ENCODE data around the gene APOL4. TPM values are rescaled to one million over a fixed set of nuclear protein-coding genes. Genes with fewer than 3 reads are reported as not detected.

APOL4 gene
- polyA plus RNA-seq, 1 donor (not counting 4 experiments of a cell fraction or from before 2014, with no cell fraction given) = 0.08 TPM

DNA sequence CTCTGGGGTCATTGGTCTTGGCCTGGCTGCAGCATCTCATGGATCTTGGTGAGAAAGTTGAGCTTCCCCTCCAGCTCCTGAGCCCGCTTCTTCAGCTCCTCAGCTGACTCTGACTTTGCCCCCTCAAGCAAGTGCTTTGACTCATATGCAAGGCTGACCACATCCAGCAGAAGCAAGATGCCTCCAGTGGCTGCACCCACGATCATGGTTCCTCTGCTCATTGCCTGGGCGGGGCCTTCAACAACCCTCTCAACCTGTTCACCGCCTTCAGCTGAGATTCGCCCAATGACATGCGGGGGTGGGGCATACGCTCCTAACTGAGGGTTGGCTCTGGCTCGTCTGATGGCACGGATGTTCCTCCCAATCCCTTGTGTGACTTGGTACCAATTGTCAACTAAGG lies 25.8 kb upstream of the APOL4 start:
- H3K79me2 ChIP-seq (ENCODE audit: control insufficient read depth, insufficient read depth, low read length) = no peaks in the 10 kb centered on the region
- dilution Hi-C loops (cut with MboI; ENCODE audit: extremely low pct_ligation_motif_present, low sequenced_read_pairs) = no loop called here
- H3K9ac ChIP-seq (ENCODE audit: control insufficient read depth, extremely low read depth, insufficient read depth, low read length) = no peak overlapping the region
- TF ChIP-seq CTCF (optimal IDR thresholded peaks at IDR 0.05 in 1 of 3, IDR thresholded peaks at IDR 0.05 in 1 of 3, conservative IDR thresholded peaks at IDR 0.05 in 1 of 3; ENCODE audit: extremely low read depth in 1 of 3, insufficient read depth in 2 of 3, low read length in 3 of 3) = no peak
- no peak for TF ChIP-seq EZH2 (IDR thresholded peaks at IDR 0.05; ENCODE audit: low read length)
- H3K9me1 ChIP-seq (ENCODE audit: control insufficient read depth, extremely low read depth, insufficient read depth, low read length) = no peaks in the 10 kb centered on the region
- no peak overlapping the region for H2AFZ ChIP-seq (ENCODE audit: control insufficient read depth, low read length)
- H3K4me2 ChIP-seq (ENCODE audit: control insufficient read depth, extremely low read depth, insufficient read depth, low read depth, low read length) = no peak overlapping the region
- no peak overlapping the region for H3K4me3 ChIP-seq (ENCODE audit: control insufficient read depth in 2 of 3, extremely low read depth in 1 of 3, insufficient read depth in 2 of 3, low read depth in 1 of 3, low read length in 3 of 3)
- DNase-seq (ENCODE audit: low read depth, low spot score) (no peak), FAIRE-seq (no peak)
- no peaks in the 10 kb centered on the region for H3K27me3 ChIP-seq (ENCODE audit: control insufficient read depth, extremely low read depth, insufficient read depth, low read length)
- no peaks in the 10 kb centered on the region for H3K9me3 ChIP-seq (ENCODE audit: control insufficient read depth, low read depth, low read length)
- H3K4me1 ChIP-seq (ENCODE audit: control insufficient read depth, extremely low read depth, insufficient read depth, low read length) = no peaks in the 10 kb centered on the region
- H4K20me1 ChIP-seq (ENCODE audit: control insufficient read depth, extremely low read depth, insufficient read depth, low read length) = no peaks in the 10 kb centered on the region
- no peak overlapping the region for H3K27ac ChIP-seq (ENCODE audit: control insufficient read depth, insufficient read depth, low read length)
- H3K36me3 ChIP-seq (ENCODE audit: control insufficient read depth in 2 of 2, extremely low read depth in 1 of 2, insufficient read depth in 2 of 2, low read length in 2 of 2) = peaks cover 5 to 15% of the 10 kb centered on the region in 2 experiments

DNA sequence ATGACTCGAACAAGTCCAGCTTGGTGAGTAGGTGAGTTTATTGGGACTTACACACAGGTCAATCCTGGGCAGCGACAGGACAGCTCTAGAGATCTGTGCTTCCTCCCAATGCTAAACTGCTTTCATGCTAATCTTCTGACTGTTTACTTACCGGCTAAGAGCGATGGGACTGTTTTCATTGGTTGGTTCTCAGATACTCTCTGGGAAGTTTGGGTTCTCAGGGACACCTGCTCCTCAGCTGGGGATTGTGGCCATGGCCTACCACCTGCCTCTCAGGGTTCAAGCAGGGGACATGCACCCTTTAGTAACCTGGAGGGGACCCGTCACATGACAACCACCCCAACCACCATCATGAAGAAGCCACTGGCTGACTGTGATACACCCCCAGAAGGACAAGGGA lies 24.6 kb upstream of the APOL4 start:
- no peak overlapping the region for H3K9ac ChIP-seq (ENCODE audit: control insufficient read depth, extremely low read depth, insufficient read depth, low read length)
- no peak overlapping the region for H2AFZ ChIP-seq (ENCODE audit: control insufficient read depth, low read length)
- no peaks in the 10 kb centered on the region for H3K9me1 ChIP-seq (ENCODE audit: control insufficient read depth, extremely low read depth, insufficient read depth, low read length)
- no peaks in the 10 kb centered on the region for H4K20me1 ChIP-seq (ENCODE audit: control insufficient read depth, extremely low read depth, insufficient read depth, low read length)
- no peak overlapping the region for H3K4me3 ChIP-seq (ENCODE audit: control insufficient read depth in 2 of 3, extremely low read depth in 1 of 3, insufficient read depth in 2 of 3, low read depth in 1 of 3, low read length in 3 of 3)
- H3K79me2 ChIP-seq (ENCODE audit: control insufficient read depth, insufficient read depth, low read length) = no peaks in the 10 kb centered on the region
- no peaks in the 10 kb centered on the region for H3K9me3 ChIP-seq (ENCODE audit: control insufficient read depth, low read depth, low read length)
- dilution Hi-C loops (cut with MboI; ENCODE audit: extremely low pct_ligation_motif_present, low sequenced_read_pairs) = no loop called here
- H3K36me3 ChIP-seq (ENCODE audit: control insufficient read depth in 2 of 2, extremely low read depth in 1 of 2, insufficient read depth in 2 of 2, low read length in 2 of 2) = peaks cover 5 to 10% of the 10 kb centered on the region in 2 experiments
- no peak overlapping the region for H3K4me2 ChIP-seq (ENCODE audit: control insufficient read depth, extremely low read depth, insufficient read depth, low read depth, low read length)
- no peaks in the 10 kb centered on the region for H3K27me3 ChIP-seq (ENCODE audit: control insufficient read depth, extremely low read depth, insufficient read depth, low read length)
- FAIRE-seq (no peak), DNase-seq (ENCODE audit: low read depth, low spot score) (no peak)
- H3K27ac ChIP-seq (ENCODE audit: control insufficient read depth, insufficient read depth, low read length) = no peak overlapping the region
- no peaks in the 10 kb centered on the region for H3K4me1 ChIP-seq (ENCODE audit: control insufficient read depth, extremely low read depth, insufficient read depth, low read length)
- TF ChIP-seq CTCF (optimal IDR thresholded peaks at IDR 0.05 in 1 of 3, IDR thresholded peaks at IDR 0.05 in 1 of 3, conservative IDR thresholded peaks at IDR 0.05 in 1 of 3; ENCODE audit: extremely low read depth in 1 of 3, insufficient read depth in 2 of 3, low read length in 3 of 3) (no peak), EZH2 (IDR thresholded peaks at IDR 0.05; ENCODE audit: low read length) (no peak)

Measured in keratinocyte (primary cell).